Loucy (cell line): ENCODE results near the gene TFCP2L1.

Experiments used
- H2AFZ ChIP-seq: fragments of 200-600 bp; sonication (generic); 2 replicates; pipeline ENCODE4 v1.6.0; 2016; ENCODE audit warnings: antibody characterized with exemption, mild to moderate bottlenecking, low read length, moderate library complexity
- H3F3A ChIP-seq: fragments of 200-600 bp; 2 replicates; pipeline ENCODE4 v1.6.0; 2016; ENCODE audit warnings: antibody characterized with exemption, low read depth, mild to moderate bottlenecking
- H3K27me3 ChIP-seq: fragments of 200-600 bp; sonication (generic); 2 replicates; pipeline ENCODE4 v1.6.1; 2014; ENCODE audit warnings: low read length, mild to moderate bottlenecking; ENCODE audit not compliant: insufficient read depth, poor library complexity, severe bottlenecking
- H3K36me3 ChIP-seq: fragments of 200-600 bp; sonication (generic); 2 replicates; pipeline ENCODE4 v1.6.1; 2016; ENCODE audit warnings: low read length; ENCODE audit not compliant: insufficient read depth
- H3K4me1 ChIP-seq: fragments of 200-600 bp; sonication (generic); 2 replicates; pipeline ENCODE4 v1.5.1; 2014; ENCODE audit warnings: low read length, mild to moderate bottlenecking; ENCODE audit not compliant: insufficient read depth, poor library complexity, severe bottlenecking
- H3K4me2 ChIP-seq: fragments of 200-600 bp; sonication (generic); 2 replicates; pipeline ENCODE4 v1.6.0; 2014; ENCODE audit warnings: antibody characterized with exemption, low read length, low read depth, mild to moderate bottlenecking; ENCODE audit not compliant: poor library complexity, severe bottlenecking
- H3K4me3 ChIP-seq: fragments of 200-600 bp; sonication (generic); 2 replicates; pipeline ENCODE4 v1.5.1; 2014; ENCODE audit warnings: low read length, mild to moderate bottlenecking, mixed read lengths; ENCODE audit not compliant: poor library complexity, severe bottlenecking
- H3K79me2 ChIP-seq: fragments of 200-600 bp; sonication (generic); 2 replicates; pipeline ENCODE4 v1.6.1; 2014; ENCODE audit warnings: low read length; ENCODE audit not compliant: insufficient read depth
- H3K9ac ChIP-seq: fragments of 200-600 bp; sonication (generic); 2 replicates; pipeline ENCODE4 v1.6.0; 2014; ENCODE audit warnings: mild to moderate bottlenecking, low read depth, low read length, moderate library complexity; ENCODE audit not compliant: poor library complexity, severe bottlenecking
- H3K9me2 ChIP-seq: fragments of 200-600 bp; sonication (generic); replicated peaks from 2 replicates; pipeline ENCODE4 v1.6.1; 2016; ENCODE audit warnings: low read depth, low read length, mixed read lengths
- H3K9me3 ChIP-seq: fragments of 200-600 bp; sonication (generic); 2 replicates; pipeline ENCODE4 v1.6.1; 2014; ENCODE audit warnings: mild to moderate bottlenecking, antibody characterized with exemption, low read length, low read depth; ENCODE audit not compliant: insufficient read depth
- H4K20me1 ChIP-seq: fragments of 200-600 bp; sonication (generic); 2 replicates; pipeline ENCODE4 v1.6.0; 2014; ENCODE audit warnings: antibody characterized with exemption, low read length, mild to moderate bottlenecking; ENCODE audit not compliant: insufficient read depth, poor library complexity, severe bottlenecking
- EZH2phosphoT487 ChIP-seq: fragments of 200-600 bp; IDR thresholded peaks from 2 replicates; pipeline ENCODE4 v1.6.1; 2018; ENCODE audit warnings: antibody characterized with exemption, mild to moderate bottlenecking, moderate library complexity, borderline replicate concordance
- TF ChIP-seq, protein P1 (sequence below): fragments of 200-600 bp; sonication (generic); conservative IDR thresholded peaks from 2 replicates; pipeline ENCODE4 v1.5.1; 2014; ENCODE audit warnings: mild to moderate bottlenecking, antibody characterized with exemption, low read length

The TFCP2L1 gene

DNA sequence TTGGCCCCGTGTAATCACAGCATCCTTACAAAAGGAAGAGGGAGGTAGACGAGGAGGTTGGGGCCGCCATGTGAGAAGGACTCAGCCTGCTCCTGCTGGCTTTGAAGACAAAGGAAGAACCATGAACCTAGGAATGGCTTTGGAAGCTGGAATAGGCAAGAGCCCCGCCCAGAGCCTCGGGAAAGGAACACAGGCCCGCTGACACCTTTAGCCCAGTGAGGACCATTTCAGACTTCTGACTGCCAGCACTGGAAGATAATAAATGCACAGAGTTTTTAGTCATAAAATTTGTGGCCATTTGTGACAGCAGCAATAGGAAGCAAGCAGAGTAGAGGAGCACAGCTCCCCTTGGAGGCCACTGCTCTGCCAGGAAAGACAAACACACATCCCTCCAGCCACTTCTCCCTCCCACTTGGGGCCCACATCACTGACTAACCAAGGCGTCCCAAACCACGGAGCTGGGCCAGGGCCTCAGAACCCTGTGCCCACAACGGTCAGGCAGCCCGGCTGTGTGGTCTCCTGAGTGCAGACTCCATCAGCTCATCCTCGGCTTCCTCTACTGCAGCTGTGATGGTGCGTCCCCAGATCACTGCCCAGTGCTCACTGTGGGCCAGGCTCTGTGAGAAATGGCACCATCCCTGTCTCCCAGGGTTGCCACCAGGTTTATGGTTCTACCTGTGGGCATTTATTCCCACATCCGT is 39.7 kb downstream of the TFCP2L1 start:
- Histone ChIP-seq H3K4me1 (no peaks in the 10 kb centered on the region), H3K9ac (no peak overlapping the region), H3K36me3 (no peaks in the 10 kb centered on the region), H3K27me3 (no peaks in the 10 kb centered on the region), H3K9me3 (no peaks in the 10 kb centered on the region), H3K79me2 (no peaks in the 10 kb centered on the region), H3K9me2 (no peaks in the 10 kb centered on the region), H2AFZ (no peak overlapping the region), H4K20me1 (no peaks in the 10 kb centered on the region), H3K4me3 (no peak overlapping the region), H3F3A (no peaks in the 10 kb centered on the region), H3K4me2 (no peak overlapping the region)
- TF ChIP-seq EZH2phosphoT487: no peak
- TF ChIP-seq, protein P1, sequence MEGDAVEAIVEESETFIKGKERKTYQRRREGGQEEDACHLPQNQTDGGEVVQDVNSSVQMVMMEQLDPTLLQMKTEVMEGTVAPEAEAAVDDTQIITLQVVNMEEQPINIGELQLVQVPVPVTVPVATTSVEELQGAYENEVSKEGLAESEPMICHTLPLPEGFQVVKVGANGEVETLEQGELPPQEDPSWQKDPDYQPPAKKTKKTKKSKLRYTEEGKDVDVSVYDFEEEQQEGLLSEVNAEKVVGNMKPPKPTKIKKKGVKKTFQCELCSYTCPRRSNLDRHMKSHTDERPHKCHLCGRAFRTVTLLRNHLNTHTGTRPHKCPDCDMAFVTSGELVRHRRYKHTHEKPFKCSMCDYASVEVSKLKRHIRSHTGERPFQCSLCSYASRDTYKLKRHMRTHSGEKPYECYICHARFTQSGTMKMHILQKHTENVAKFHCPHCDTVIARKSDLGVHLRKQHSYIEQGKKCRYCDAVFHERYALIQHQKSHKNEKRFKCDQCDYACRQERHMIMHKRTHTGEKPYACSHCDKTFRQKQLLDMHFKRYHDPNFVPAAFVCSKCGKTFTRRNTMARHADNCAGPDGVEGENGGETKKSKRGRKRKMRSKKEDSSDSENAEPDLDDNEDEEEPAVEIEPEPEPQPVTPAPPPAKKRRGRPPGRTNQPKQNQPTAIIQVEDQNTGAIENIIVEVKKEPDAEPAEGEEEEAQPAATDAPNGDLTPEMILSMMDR: no peak

DNA sequence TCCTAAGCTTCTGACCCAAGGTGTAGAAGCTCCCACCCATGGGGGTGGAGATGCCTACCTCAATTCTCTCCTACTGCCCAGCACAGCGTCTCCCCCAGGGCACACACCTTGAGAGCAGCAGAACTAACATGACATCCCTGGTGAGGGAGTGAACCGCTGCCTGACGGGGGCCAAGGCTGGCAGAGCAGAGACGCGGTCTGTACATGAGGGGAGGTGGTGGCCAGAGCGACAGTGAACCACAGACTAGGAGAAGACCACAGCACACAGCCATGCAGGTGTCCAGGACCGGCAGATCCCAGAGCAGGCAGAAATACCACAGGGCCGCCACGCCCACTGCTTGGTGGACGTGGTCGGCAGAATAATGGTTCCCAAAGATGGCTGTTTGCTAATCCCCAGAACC is 40.4 kb downstream of the TFCP2L1 start:
- Histone ChIP-seq H3K4me2 (no peak overlapping the region), H3K79me2 (no peaks in the 10 kb centered on the region), H3K4me3 (no peak overlapping the region), H3K27me3 (no peaks in the 10 kb centered on the region), H3K9me2 (no peaks in the 10 kb centered on the region), H2AFZ (no peak overlapping the region), H3K4me1 (no peaks in the 10 kb centered on the region), H4K20me1 (no peaks in the 10 kb centered on the region), H3K9ac (no peak overlapping the region), H3F3A (no peaks in the 10 kb centered on the region), H3K9me3 (no peaks in the 10 kb centered on the region), H3K36me3 (no peaks in the 10 kb centered on the region)
- TF ChIP-seq EZH2phosphoT487: no peak

GRCh38 chr2:121243821-121244460 is 41.1 kb downstream of the TFCP2L1 start:
- Histone ChIP-seq H3K27me3 (no peaks in the 10 kb centered on the region), H3K4me3 (no peak overlapping the region), H3F3A (no peaks in the 10 kb centered on the region), H4K20me1 (no peaks in the 10 kb centered on the region), H3K9me2 (no peaks in the 10 kb centered on the region), H3K9ac (no peak overlapping the region), H3K4me1 (no peaks in the 10 kb centered on the region), H3K9me3 (no peaks in the 10 kb centered on the region), H3K4me2 (no peak overlapping the region), H3K36me3 (no peaks in the 10 kb centered on the region), H3K79me2 (no peaks in the 10 kb centered on the region), H2AFZ (no peak overlapping the region)
- TF ChIP-seq, protein P1: no peak
- no peak for TF ChIP-seq EZH2phosphoT487
